Measurements from ENCODE around the gene PTH1R.
"Not testable (repeated sequence)": the region's sequence is repeated elsewhere in the genome, so short reads cannot be mapped to it uniquely, and the experiment has no call there.

Gene PTH1R

GRCh38 chr3:46899151-46900006, 21.9 kb downstream of the PTH1R start:
- no peak for DNase-seq (ENCODE audit: low spot score)

- no peak for DNase-seq (ENCODE audit: low spot score)
These were observed 22.4 kb downstream of the PTH1R start for GRCh38 chr3:46900007-46900292.

- no peak for DNase-seq (ENCODE audit: low spot score)
These were observed 22.8 kb downstream of the PTH1R start for GRCh38 chr3:46900356-46900755.

- no peak for DNase-seq (ENCODE audit: low spot score)
These were observed 23.5 kb downstream of the PTH1R start for GRCh38 chr3:46901061-46901460.

GRCh38 chr3:46901591-46902187, 24.2 kb downstream of the PTH1R start:
- no peak for DNase-seq (ENCODE audit: low spot score)

GRCh38 chr3:46902188-46902631, 24.7 kb downstream of the PTH1R start:
- no peak for DNase-seq (ENCODE audit: low spot score)

GRCh38 chr3:46903341-46904302, 26.1 kb downstream of the PTH1R start:
- peak; percentile 82 for DNase-seq (ENCODE audit: low spot score)

GRCh38 chr3:46904303-46905212, 27.0 kb downstream of the PTH1R start:
- no peak for DNase-seq (ENCODE audit: low spot score)

- DNase-seq (ENCODE audit: low spot score): no peak
These were observed 27.7 kb downstream of the PTH1R start for GRCh38 chr3:46905213-46905560.

GRCh38 chr3:46905661-46906451, 28.3 kb downstream of the PTH1R start:
- DNase-seq (ENCODE audit: low spot score): no peak

GRCh38 chr3:46906471-46907058, 29.0 kb downstream of the PTH1R start:
- DNase-seq (ENCODE audit: low spot score): no peak

GRCh38 chr3:46907271-46907670, 29.8 kb downstream of the PTH1R start:
- DNase-seq (ENCODE audit: low spot score): no peak

GRCh38 chr3:46907960-46908293, 30.4 kb downstream of the PTH1R start:
- no peak for DNase-seq (ENCODE audit: low spot score)

- no peak for DNase-seq (ENCODE audit: low spot score)
These were observed 30.9 kb downstream of the PTH1R start for GRCh38 chr3:46908294-46908985.

GRCh38 chr3:46908986-46909534, 31.5 kb downstream of the PTH1R start:
- no peak for DNase-seq (ENCODE audit: low spot score)

GRCh38 chr3:46909535-46910161, 32.1 kb downstream of the PTH1R start:
- DNase-seq (ENCODE audit: low spot score): peak; percentile 87

- DNase-seq (ENCODE audit: low spot score): no peak
These were observed 32.7 kb downstream of the PTH1R start for GRCh38 chr3:46910166-46910760.

- DNase-seq (ENCODE audit: low spot score): not testable (repeated sequence)
These were observed 33.4 kb downstream of the PTH1R start for GRCh38 chr3:46910914-46911313.

- no peak for DNase-seq (ENCODE audit: low spot score)
These were observed 35.5 kb downstream of the PTH1R start for GRCh38 chr3:46912986-46913385.
